ENCODE data around the gene RIPK3. TPM values are rescaled to one million over a fixed set of nuclear protein-coding genes. Genes with fewer than 3 reads are reported as not detected.

The RIPK3 gene
- total RNA-seq, 1 donor from 2014 or later = 0.95 TPM

DNA sequence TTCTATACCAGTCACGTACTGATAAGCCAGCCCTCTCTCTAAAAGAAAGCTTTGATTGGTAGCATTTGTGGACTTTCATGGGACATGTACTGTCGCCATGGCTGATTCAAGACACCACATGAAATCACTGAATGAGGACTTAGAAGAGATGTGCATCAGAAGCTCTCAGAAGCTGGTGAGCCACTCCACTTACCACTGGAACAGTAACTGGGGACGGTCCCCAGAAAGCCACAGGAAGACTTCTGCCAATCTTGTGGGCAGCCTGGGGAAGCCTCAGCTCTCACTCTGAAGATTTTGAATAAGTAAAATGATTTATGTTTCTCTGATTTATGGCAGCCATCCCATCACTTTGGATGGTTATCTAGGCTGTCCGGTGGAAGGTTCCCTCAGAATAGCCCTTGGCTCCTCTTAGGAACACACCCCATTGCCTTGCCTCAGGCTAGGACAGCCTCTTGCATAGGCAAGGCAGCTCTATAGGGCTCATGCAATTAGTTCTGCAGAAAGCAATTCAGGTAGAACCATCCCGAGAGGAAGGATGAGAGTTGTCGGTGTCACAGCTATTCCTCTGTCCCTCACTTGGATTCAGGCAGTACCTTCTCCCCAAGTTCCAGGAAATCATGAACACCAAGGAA lies 50.0 kb downstream of the RIPK3 start:
- no peaks in the 10 kb centered on the region for H3K9me3 Mint-ChIP-seq (ENCODE audit: unreplicated experiment)
- H3K27me3 ChIP-seq (ENCODE audit: insufficient read depth, low read length) = no peaks in the 10 kb centered on the region
- H3K79me2 ChIP-seq (ENCODE audit: insufficient read depth, low read length) = no peaks in the 10 kb centered on the region
- H3K4me1 ChIP-seq (ENCODE audit: insufficient read depth, low read length) = no peaks in the 10 kb centered on the region
- H3K27ac Mint-ChIP-seq (ENCODE audit: unreplicated experiment) = no peak overlapping the region
- H3K4me1 Mint-ChIP-seq (ENCODE audit: low read depth, unreplicated experiment) = peaks cover 4% of the 10 kb centered on the region
- DNase-seq (ENCODE audit: low read depth) (no peak), FAIRE-seq (no peak)
- no peak overlapping the region for H3K4me2 ChIP-seq (ENCODE audit: low read length)
- no peak overlapping the region for H2AFZ ChIP-seq (ENCODE audit: low read depth, low read length)
- no peak for TF ChIP-seq EZH2 (IDR thresholded peaks at IDR 0.05; ENCODE audit: insufficient read depth, low read length)
- TF ChIP-seq, protein P1, sequence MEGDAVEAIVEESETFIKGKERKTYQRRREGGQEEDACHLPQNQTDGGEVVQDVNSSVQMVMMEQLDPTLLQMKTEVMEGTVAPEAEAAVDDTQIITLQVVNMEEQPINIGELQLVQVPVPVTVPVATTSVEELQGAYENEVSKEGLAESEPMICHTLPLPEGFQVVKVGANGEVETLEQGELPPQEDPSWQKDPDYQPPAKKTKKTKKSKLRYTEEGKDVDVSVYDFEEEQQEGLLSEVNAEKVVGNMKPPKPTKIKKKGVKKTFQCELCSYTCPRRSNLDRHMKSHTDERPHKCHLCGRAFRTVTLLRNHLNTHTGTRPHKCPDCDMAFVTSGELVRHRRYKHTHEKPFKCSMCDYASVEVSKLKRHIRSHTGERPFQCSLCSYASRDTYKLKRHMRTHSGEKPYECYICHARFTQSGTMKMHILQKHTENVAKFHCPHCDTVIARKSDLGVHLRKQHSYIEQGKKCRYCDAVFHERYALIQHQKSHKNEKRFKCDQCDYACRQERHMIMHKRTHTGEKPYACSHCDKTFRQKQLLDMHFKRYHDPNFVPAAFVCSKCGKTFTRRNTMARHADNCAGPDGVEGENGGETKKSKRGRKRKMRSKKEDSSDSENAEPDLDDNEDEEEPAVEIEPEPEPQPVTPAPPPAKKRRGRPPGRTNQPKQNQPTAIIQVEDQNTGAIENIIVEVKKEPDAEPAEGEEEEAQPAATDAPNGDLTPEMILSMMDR (IDR thresholded peaks at IDR 0.05; ENCODE audit: insufficient read depth, low read depth, low read length) = no peak
- no peak overlapping the region for H3K9ac ChIP-seq (ENCODE audit: low read length)
- H4K20me1 ChIP-seq (ENCODE audit: insufficient read depth, low read length) = no peaks in the 10 kb centered on the region
- H3K4me3 ChIP-seq (ENCODE audit: insufficient read depth, low read depth, low read length) = no peak overlapping the region
- H3K9me3 ChIP-seq (ENCODE audit: insufficient read depth, low read depth, low read length) = no peaks in the 10 kb centered on the region
- peaks cover 7% of the 10 kb centered on the region for H3K36me3 ChIP-seq (ENCODE audit: insufficient read depth, low read length)
- no peaks in the 10 kb centered on the region for H3K27me3 Mint-ChIP-seq (ENCODE audit: low read depth, unreplicated experiment)
- H3K27ac ChIP-seq (ENCODE audit: low read depth, low read length) = no peak overlapping the region
- peaks cover 3% of the 10 kb centered on the region for H3K36me3 Mint-ChIP-seq (ENCODE audit: low read depth, unreplicated experiment)
- H3K4me3 Mint-ChIP-seq (ENCODE audit: unreplicated experiment) = no peak overlapping the region

DNA sequence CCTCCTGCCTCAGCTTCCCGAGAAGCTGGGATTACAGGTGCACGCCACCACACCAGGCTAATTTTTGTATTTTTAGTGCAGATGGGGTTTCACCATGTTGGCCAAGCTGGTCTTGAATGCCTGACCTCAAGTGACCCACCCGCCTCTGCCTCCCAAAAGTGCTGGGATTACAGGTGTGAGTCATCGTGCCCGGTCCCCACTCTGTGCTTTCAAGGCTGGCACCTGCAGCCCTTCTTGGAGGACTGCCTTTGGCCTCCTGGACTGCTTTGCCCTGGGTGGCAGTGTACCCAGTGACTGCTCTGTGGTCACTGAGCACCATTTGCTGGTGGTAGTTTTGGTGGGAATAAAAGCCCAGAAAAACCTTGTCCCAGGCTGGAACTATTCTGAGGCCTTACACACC lies 52.8 kb downstream of the RIPK3 start:
- Histone ChIP-seq H3K4me2 (ENCODE audit: low read length) (no peak overlapping the region), H3K9ac (ENCODE audit: low read length) (no peak overlapping the region), H2AFZ (ENCODE audit: low read depth, low read length) (no peak overlapping the region), H3K79me2 (ENCODE audit: insufficient read depth, low read length) (no peaks in the 10 kb centered on the region), H3K27me3 (ENCODE audit: insufficient read depth, low read length) (no peaks in the 10 kb centered on the region), H3K9me3 (ENCODE audit: insufficient read depth, low read depth, low read length) (no peaks in the 10 kb centered on the region), H4K20me1 (ENCODE audit: insufficient read depth, low read length) (no peaks in the 10 kb centered on the region), H3K4me1 (ENCODE audit: insufficient read depth, low read length) (no peaks in the 10 kb centered on the region), H3K4me3 (ENCODE audit: insufficient read depth, low read depth, low read length) (no peak overlapping the region), H3K36me3 (ENCODE audit: insufficient read depth, low read length) (peaks cover 7% of the 10 kb centered on the region), H3K27ac (ENCODE audit: low read depth, low read length) (no peak overlapping the region)
- FAIRE-seq (no peak), DNase-seq (ENCODE audit: low read depth) (no peak)
- TF ChIP-seq, protein P1 (IDR thresholded peaks at IDR 0.05; ENCODE audit: insufficient read depth, low read depth, low read length) = no peak
- no peak for TF ChIP-seq EZH2 (IDR thresholded peaks at IDR 0.05; ENCODE audit: insufficient read depth, low read length)
- H3K27me3 Mint-ChIP-seq (ENCODE audit: low read depth, unreplicated experiment) = no peaks in the 10 kb centered on the region
- peaks cover 7% of the 10 kb centered on the region for H3K36me3 Mint-ChIP-seq (ENCODE audit: low read depth, unreplicated experiment)
- no peaks in the 10 kb centered on the region for H3K9me3 Mint-ChIP-seq (ENCODE audit: unreplicated experiment)
- no peak overlapping the region for H3K27ac Mint-ChIP-seq (ENCODE audit: unreplicated experiment)
- no peak overlapping the region for H3K4me3 Mint-ChIP-seq (ENCODE audit: unreplicated experiment)
- peaks cover 6% of the 10 kb centered on the region for H3K4me1 Mint-ChIP-seq (ENCODE audit: low read depth, unreplicated experiment)

Other genes starting within 250 kb of the RIPK3 start
- 73.8 and 101 TPM in 2 replicates for gene PCK2, start 245.7 kb downstream of the RIPK3 start, total RNA-seq
- gene DCAF11, start 225.2 kb downstream of the RIPK3 start, total RNA-seq = 26.9 and 27.1 TPM in 2 replicates
- gene NRL, start 225.0 kb downstream of the RIPK3 start, total RNA-seq = 0.48 and 0.70 TPM in 2 replicates
- 0.25 TPM in 1 of 2 replicates, not detected in the other for gene FITM1, start 209.3 kb downstream of the RIPK3 start, total RNA-seq
- gene PSME1, start 203.8 kb downstream of the RIPK3 start, total RNA-seq = 116 and 122 TPM in 2 replicates
- 16.7 and 18.5 TPM in 2 replicates for gene EMC9, start 198.4 kb downstream of the RIPK3 start, total RNA-seq
- 173 TPM in 2 replicates for gene PSME2, start 193.4 kb downstream of the RIPK3 start, total RNA-seq
- 59.0 and 69.8 TPM in 2 replicates for gene RNF31, start 192.5 kb downstream of the RIPK3 start, total RNA-seq
- 76.0 and 89.4 TPM in 2 replicates for gene IRF9, start 178.7 kb downstream of the RIPK3 start, total RNA-seq
- 33.5 and 46.4 TPM in 2 replicates for gene REC8, start 167.9 kb downstream of the RIPK3 start, total RNA-seq
- 46.1 and 53.3 TPM in 2 replicates for gene IPO4, start 151.2 kb downstream of the RIPK3 start, total RNA-seq
- gene TM9SF1, start 144.6 kb downstream of the RIPK3 start, total RNA-seq = 59.3 and 62.9 TPM in 2 replicates
- 0.22 and 0.34 TPM in 2 replicates for gene TSSK4, start 134.3 kb downstream of the RIPK3 start, total RNA-seq
- gene CHMP4A, start 126.5 kb downstream of the RIPK3 start, total RNA-seq = 26.7 and 32.2 TPM in 2 replicates
- 8.9 and 9.9 TPM in 2 replicates for gene MDP1, start 123.9 kb downstream of the RIPK3 start, total RNA-seq
- gene NEDD8, start 107.6 kb downstream of the RIPK3 start, total RNA-seq = 233 and 251 TPM in 2 replicates
- gene GMPR2, start 107.1 kb downstream of the RIPK3 start, total RNA-seq = 55.5 and 66.5 TPM in 2 replicates
- gene TINF2, start 97.4 kb downstream of the RIPK3 start, total RNA-seq = 33.0 and 36.2 TPM in 2 replicates
- gene TGM1, start 76.8 kb downstream of the RIPK3 start, total RNA-seq = 3.8 and 4.8 TPM in 2 replicates
- gene RABGGTA, start 68.4 kb downstream of the RIPK3 start, total RNA-seq = 26.6 and 27.3 TPM in 2 replicates
- gene DHRS1, start 40.2 kb downstream of the RIPK3 start, total RNA-seq = 26.5 and 30.3 TPM in 2 replicates
- gene NOP9, start 40.1 kb downstream of the RIPK3 start, total RNA-seq = 22.9 and 23.5 TPM in 2 replicates
- gene CIDEB, start 32.0 kb downstream of the RIPK3 start, total RNA-seq = not detected in 2 replicates
- gene LTB4R2, start 29.9 kb downstream of the RIPK3 start, total RNA-seq = 7.8 and 9.3 TPM in 2 replicates
- gene LTB4R, start 28.5 kb downstream of the RIPK3 start, total RNA-seq = 5.5 TPM in 2 replicates
- 0.32 and 0.67 TPM in 2 replicates for gene ADCY4, start 4.9 kb downstream of the RIPK3 start, total RNA-seq
- 61.9 and 73.9 TPM in 2 replicates for gene NFATC4, start 28.2 kb upstream of the RIPK3 start, total RNA-seq
- 25.4 and 32.0 TPM in 2 replicates for gene NYNRIN, start 59.0 kb upstream of the RIPK3 start, total RNA-seq
- 3.9 and 5.4 TPM in 2 replicates for gene CBLN3, start 89.7 kb upstream of the RIPK3 start, total RNA-seq
- 45.5 and 50.5 TPM in 2 replicates for gene KHNYN, start 90.0 kb upstream of the RIPK3 start, total RNA-seq
- gene SDR39U1, start 102.8 kb upstream of the RIPK3 start, total RNA-seq = 27.6 and 28.1 TPM in 2 replicates
- not detected in 2 replicates for gene CMA1, start 168.3 kb upstream of the RIPK3 start, total RNA-seq
- not detected in 2 replicates for gene CTSG, start 236.3 kb upstream of the RIPK3 start, total RNA-seq

Measured in astrocyte (in vitro differentiated cells and primary cell).